Measurements from ENCODE around the gene SOX18. TPM values are rescaled to one million over a fixed set of nuclear protein-coding genes. Genes with fewer than 3 reads are reported as not detected.

SOX18 gene
- total RNA-seq, 3 donors from 2014 or later (not counting 1 experiment from before 2014, with no cell fraction given), result not detected

DNA sequence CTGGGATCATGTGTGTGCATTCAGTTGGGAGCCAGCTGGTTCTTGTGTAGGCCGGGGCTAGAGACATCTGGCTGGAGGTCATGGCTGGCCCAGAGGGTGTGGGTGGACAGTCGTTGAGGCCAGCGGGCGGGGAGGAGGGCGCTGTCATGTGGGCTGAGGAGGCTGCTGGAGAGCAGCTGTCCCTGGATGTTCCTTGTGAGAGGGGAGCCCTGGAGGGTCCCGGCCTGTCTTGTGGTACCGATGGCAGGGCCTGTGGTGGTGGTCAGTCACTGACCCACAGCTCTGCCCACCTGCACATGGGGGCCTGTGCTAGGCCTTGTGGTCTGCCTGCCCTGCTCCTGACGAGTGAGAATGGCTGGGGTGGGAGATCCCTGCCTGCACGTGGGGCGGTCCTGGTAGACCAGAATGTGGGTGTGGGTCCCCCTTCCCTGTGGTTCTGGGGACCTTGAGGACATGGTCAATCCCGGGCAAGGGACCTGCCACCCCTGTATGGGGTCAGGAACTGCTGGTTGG lies 15.4 kb downstream of the SOX18 start:
- peaks cover 5 to 11% of the 10 kb centered on the region in 2 donors for H3K4me1 Mint-ChIP-seq
- peaks cover 7 to 9% of the 10 kb centered on the region in 2 donors for H3K27me3 Mint-ChIP-seq (ENCODE audit: low read depth in 2 of 2)
- no peaks in the 10 kb centered on the region for H3K36me3 Mint-ChIP-seq
- TF ChIP-seq, protein P1, sequence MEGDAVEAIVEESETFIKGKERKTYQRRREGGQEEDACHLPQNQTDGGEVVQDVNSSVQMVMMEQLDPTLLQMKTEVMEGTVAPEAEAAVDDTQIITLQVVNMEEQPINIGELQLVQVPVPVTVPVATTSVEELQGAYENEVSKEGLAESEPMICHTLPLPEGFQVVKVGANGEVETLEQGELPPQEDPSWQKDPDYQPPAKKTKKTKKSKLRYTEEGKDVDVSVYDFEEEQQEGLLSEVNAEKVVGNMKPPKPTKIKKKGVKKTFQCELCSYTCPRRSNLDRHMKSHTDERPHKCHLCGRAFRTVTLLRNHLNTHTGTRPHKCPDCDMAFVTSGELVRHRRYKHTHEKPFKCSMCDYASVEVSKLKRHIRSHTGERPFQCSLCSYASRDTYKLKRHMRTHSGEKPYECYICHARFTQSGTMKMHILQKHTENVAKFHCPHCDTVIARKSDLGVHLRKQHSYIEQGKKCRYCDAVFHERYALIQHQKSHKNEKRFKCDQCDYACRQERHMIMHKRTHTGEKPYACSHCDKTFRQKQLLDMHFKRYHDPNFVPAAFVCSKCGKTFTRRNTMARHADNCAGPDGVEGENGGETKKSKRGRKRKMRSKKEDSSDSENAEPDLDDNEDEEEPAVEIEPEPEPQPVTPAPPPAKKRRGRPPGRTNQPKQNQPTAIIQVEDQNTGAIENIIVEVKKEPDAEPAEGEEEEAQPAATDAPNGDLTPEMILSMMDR (IDR thresholded peaks at IDR 0.05), result no peak
- peaks cover 45% of the 10 kb centered on the region for H3K4me1 ChIP-seq (ENCODE audit: control insufficient read depth, insufficient read depth, low read length)
- H3K27ac Mint-ChIP-seq, result no peak overlapping the region
- ATAC-seq, result no peak
- H3K36me3 ChIP-seq (ENCODE audit: control insufficient read depth, insufficient read depth, low read length), result peaks cover 40% of the 10 kb centered on the region
- no peak for DNase-seq
- no peak overlapping the region for H3K4me3 Mint-ChIP-seq
- no peaks in the 10 kb centered on the region for H3K9me3 Mint-ChIP-seq
- intact Hi-C loops (cut with micrococcal nuclease), result no loop called here
- no peak overlapping the region for H3K4me3 ChIP-seq (ENCODE audit: low read length)
- peaks cover 16% of the 10 kb centered on the region for H3K27me3 ChIP-seq (ENCODE audit: control insufficient read depth, insufficient read depth, low read length)
- no peak overlapping the region for H3K27ac ChIP-seq (ENCODE audit: low read length)
- WGBS (ENCODE audit: insufficient coverage), result 95% methylated on average over 11 of the region's 11 CpGs
- no peaks in the 10 kb centered on the region for H3K9me3 ChIP-seq (ENCODE audit: control insufficient read depth, insufficient read depth, low read length)

DNA sequence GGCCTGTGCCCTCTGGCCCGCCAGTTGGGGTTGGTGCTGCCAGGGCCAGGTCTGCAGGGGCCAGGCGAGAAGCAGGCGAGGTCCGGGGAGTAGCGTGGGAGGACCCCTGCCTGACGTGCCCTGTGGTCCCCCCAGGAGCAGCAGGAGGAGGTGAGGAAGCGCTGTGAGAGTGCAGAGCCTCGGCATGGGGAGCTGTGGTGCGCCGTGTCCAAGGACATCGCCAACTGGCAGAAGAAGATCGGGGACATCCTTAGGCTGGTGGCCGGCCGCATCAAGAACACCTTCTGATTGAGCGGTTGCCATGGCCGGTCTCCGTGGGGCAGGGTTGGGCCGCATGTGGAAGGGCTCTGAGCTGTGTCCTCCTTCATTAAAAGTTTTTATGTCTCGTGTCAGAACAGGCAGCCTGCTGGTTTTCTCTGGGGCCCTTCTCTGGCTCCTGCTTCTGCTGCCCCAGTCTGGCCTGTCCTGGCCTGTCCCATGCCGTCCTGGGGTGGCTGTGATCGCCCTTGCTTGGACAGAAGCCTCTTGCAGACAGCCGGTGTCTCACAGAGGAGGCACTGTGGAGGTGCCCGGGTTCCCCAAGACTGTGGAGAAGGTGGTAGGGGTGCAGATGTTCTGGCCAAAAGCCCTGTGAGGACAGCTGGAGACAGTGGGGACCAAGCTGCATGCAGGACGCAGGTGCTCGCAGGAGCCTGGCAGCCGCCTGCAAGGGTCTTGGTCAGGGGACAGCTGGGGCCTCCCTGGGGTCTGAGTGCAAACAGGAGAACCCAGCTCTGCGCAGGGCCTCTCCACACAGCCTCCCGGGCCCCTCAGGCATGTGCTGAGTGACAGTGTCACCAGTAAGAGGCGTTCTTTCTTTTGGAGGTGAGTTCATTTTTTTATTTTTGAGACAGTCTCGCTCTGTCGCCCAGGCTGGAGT lies 16.5 kb downstream of the SOX18 start:
- Mint-ChIP-seq H3K27me3 (ENCODE audit: low read depth in 2 of 2) (peaks cover 7 to 9% of the 10 kb centered on the region in 2 donors), H3K4me3 (no peak overlapping the region), H3K9me3 (no peaks in the 10 kb centered on the region), H3K36me3 (no peaks in the 10 kb centered on the region), H3K27ac (peak overlapping the region in 1 of 2 donors; percentile 65), H3K4me1 (peaks cover 5% of the 10 kb centered on the region in 2 donors)
- DNase-seq (no peak), ATAC-seq (peak in 1 of 3 donors; percentile 6)
- H3K27me3 ChIP-seq (ENCODE audit: control insufficient read depth, insufficient read depth, low read length), result peaks cover 16% of the 10 kb centered on the region
- H3K4me1 ChIP-seq (ENCODE audit: control insufficient read depth, insufficient read depth, low read length), result peaks cover 36% of the 10 kb centered on the region
- WGBS (ENCODE audit: insufficient coverage), result 94% methylated on average over 31 of the region's 31 CpGs
- TF ChIP-seq, protein P1 (IDR thresholded peaks at IDR 0.05), result no peak
- no peaks in the 10 kb centered on the region for H3K9me3 ChIP-seq (ENCODE audit: control insufficient read depth, insufficient read depth, low read length)
- H3K36me3 ChIP-seq (ENCODE audit: control insufficient read depth, insufficient read depth, low read length), result peaks cover 50% of the 10 kb centered on the region
- intact Hi-C loops (cut with micrococcal nuclease), result no loop called here
- H3K27ac ChIP-seq (ENCODE audit: low read length), result no peak overlapping the region
- no peak overlapping the region for H3K4me3 ChIP-seq (ENCODE audit: low read length)

- intact Hi-C loops (cut with micrococcal nuclease), result no loop called here
These were observed 17.6 kb downstream of the SOX18 start for GRCh38 chr20:64031822-64032314.

More at GRCh38 chr20:64031822-64032314, 17.6 kb downstream of the SOX18 start:
- H3K9me3 ChIP-seq (ENCODE audit: control insufficient read depth, insufficient read depth, low read length), result no peaks in the 10 kb centered on the region
- Mint-ChIP-seq H3K9me3 (no peaks in the 10 kb centered on the region), H3K4me3 (no peak overlapping the region), H3K4me1 (no peaks in the 10 kb centered on the region), H3K27ac (no peak overlapping the region), H3K27me3 (ENCODE audit: low read depth in 2 of 2) (peaks cover 0 to 1% of the 10 kb centered on the region in 2 donors), H3K36me3 (no peaks in the 10 kb centered on the region)
- H3K27me3 ChIP-seq (ENCODE audit: control insufficient read depth, insufficient read depth, low read length), result peaks cover 6% of the 10 kb centered on the region
- TF ChIP-seq, protein P1 (IDR thresholded peaks at IDR 0.05), result no peak
- peaks cover 26% of the 10 kb centered on the region for H3K4me1 ChIP-seq (ENCODE audit: control insufficient read depth, insufficient read depth, low read length)
- ATAC-seq (no peak), DNase-seq (no peak)
- no peak overlapping the region for H3K27ac ChIP-seq (ENCODE audit: low read length)
- 96% methylated on average over 19 of the region's 19 CpGs for WGBS (ENCODE audit: insufficient coverage)
- no peak overlapping the region for H3K4me3 ChIP-seq (ENCODE audit: low read length)
- peaks cover 61% of the 10 kb centered on the region for H3K36me3 ChIP-seq (ENCODE audit: control insufficient read depth, insufficient read depth, low read length)

Measured in natural killer cell (primary cell).